CD8-positive, alpha-beta memory T cell (primary cell): ENCODE results near the gene OPCML. TPM values are rescaled to one million over a fixed set of nuclear protein-coding genes. Genes with fewer than 3 reads are reported as not detected.
A peak's percentile ranks its signal among the peaks of the same experiment; 100 is the strongest.

Experiments
- CTCF ChIA-PET: fragments of 350-600 bp; sonication (Branson Sonifier 250); formaldehyde crosslinking; loops from one replicate; lab custom pipeline; 2021; ENCODE audit warnings: antibody characterized with exemption; lab: Charles Lee
- POLR2A ChIA-PET: fragments of 350-600 bp; sonication (Branson Sonifier 250); formaldehyde crosslinking; loops from one replicate; lab custom pipeline; 2021; ENCODE audit warnings: antibody characterized with exemption; lab: Charles Lee
- DNase-seq, 5 donors: peaks; one replicate each; pipeline versions ENCODE4 v3.0.0 to v3.0.0-alpha.2; 2020 to 2022; ENCODE audit warnings: mixed read lengths in 1 of 5
- H3K27ac ChIP-seq: one replicate; pipeline ENCODE4 v1.7.0; 2013; ENCODE audit warnings: low read depth, mild to moderate bottlenecking, low read length, moderate library complexity
- H3K27me3 ChIP-seq: 2 replicates; pipeline ENCODE4 v1.7.0; 2013; ENCODE audit warnings: low read length, mild to moderate bottlenecking; ENCODE audit not compliant: insufficient read depth, poor library complexity, severe bottlenecking
- H3K36me3 ChIP-seq: 2 replicates; pipeline ENCODE4 v1.7.0; 2013; ENCODE audit warnings: mild to moderate bottlenecking, low read length, moderate library complexity; ENCODE audit not compliant: insufficient read depth
- H3K4me1 ChIP-seq: 2 replicates; pipeline ENCODE4 v1.7.0; 2013; ENCODE audit warnings: mild to moderate bottlenecking, low read length, moderate library complexity; ENCODE audit not compliant: insufficient read depth
- H3K4me3 ChIP-seq: 2 replicates; pipeline ENCODE4 v1.7.0; 2013; ENCODE audit warnings: mild to moderate bottlenecking, low read length
- H3K9me3 ChIP-seq: 2 replicates; pipeline ENCODE4 v1.7.0; 2013; ENCODE audit warnings: mild to moderate bottlenecking, low read length
- H3K27ac Mint-ChIP-seq, 8 donors: one replicate each; pipeline ENCODE4 v1.8.0; 2020 to 2021; ENCODE audit warnings: mixed read lengths in 8 of 8, mild to moderate bottlenecking in 6 of 8, inconsistent platforms in 3 of 8, moderate library complexity in 3 of 8
- H3K27me3 Mint-ChIP-seq, 2 donors: one replicate each; pipeline ENCODE4 v1.8.0; 2020 to 2021; ENCODE audit warnings: mixed read lengths in 2 of 2, mild to moderate bottlenecking in 1 of 2, moderate library complexity in 1 of 2
- H3K36me3 Mint-ChIP-seq, 3 donors: one replicate each; pipeline ENCODE4 v1.8.0; 2020 to 2021; ENCODE audit warnings: mixed read lengths in 3 of 3, inconsistent platforms in 1 of 3, mild to moderate bottlenecking in 1 of 3
- H3K4me1 Mint-ChIP-seq, 3 donors: one replicate each; pipeline ENCODE4 v1.8.0; 2020 to 2021; ENCODE audit warnings: mixed read lengths in 3 of 3, inconsistent platforms in 1 of 3, mild to moderate bottlenecking in 1 of 3
- H3K4me3 Mint-ChIP-seq, 7 donors: one replicate each; pipeline ENCODE4 v1.8.0; 2020 to 2021; ENCODE audit warnings: mixed read lengths in 7 of 7, mild to moderate bottlenecking in 6 of 7, moderate library complexity in 4 of 7, inconsistent platforms in 2 of 7
- H3K9me3 Mint-ChIP-seq, 5 donors: one replicate each; pipeline ENCODE4 v1.8.0; 2020 to 2022; ENCODE audit warnings: mixed read lengths in 5 of 5, mild to moderate bottlenecking in 3 of 5, moderate library complexity in 2 of 5, inconsistent platforms in 1 of 5
- polyA plus RNA-seq: library from polyadenylated mRNA; unstranded; fragments of 300-500 nt; fragmentation: Illumina TruSeq; gene quantifications from one replicate; pipeline ENCODE4 v1.2.3, GENCODE V29; 2021
- total RNA-seq, 2 experiments: library from RNA; stranded (reverse); gene quantifications; one replicate each; pipeline ENCODE4 v1.2.3, GENCODE V29; 2021

The OPCML gene
- total and polyA plus RNA-seq, 3 experiments from 2014 or later: not detected

DNA sequence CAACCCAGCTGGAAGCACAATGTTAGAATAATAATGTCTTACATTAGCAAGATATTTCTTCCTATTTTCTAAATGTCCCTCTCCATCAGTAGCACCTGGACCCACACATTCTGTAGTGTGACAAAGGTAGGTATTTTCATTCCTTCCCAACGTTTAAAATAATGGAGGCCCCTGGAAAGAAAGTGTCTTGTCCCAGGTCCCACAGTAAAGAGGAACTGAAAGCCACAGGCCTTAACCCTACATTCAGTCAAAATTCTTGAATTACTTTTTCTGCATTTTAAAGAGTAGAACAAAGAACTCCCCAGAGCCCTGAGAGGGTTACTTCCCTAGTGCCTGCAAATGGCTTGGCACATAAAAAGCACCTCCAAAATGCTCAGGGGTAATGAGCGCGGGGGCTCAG is 26.3 kb downstream of the OPCML start:
- peaks cover 0 to 1% (median 0%) of the 10 kb centered on the region in 3 donors for H3K36me3 Mint-ChIP-seq
- Histone ChIP-seq H3K4me1 (no peaks in the 10 kb centered on the region), H3K36me3 (no peaks in the 10 kb centered on the region), H3K27ac (no peak overlapping the region), H3K27me3 (no peaks in the 10 kb centered on the region), H3K4me3 (no peak overlapping the region), H3K9me3 (no peaks in the 10 kb centered on the region)
- DNase-seq: no peak
- H3K27me3 Mint-ChIP-seq: no peaks in the 10 kb centered on the region
- no peaks in the 10 kb centered on the region for H3K4me1 Mint-ChIP-seq
- H3K4me3 Mint-ChIP-seq: no peak overlapping the region
- CTCF ChIA-PET: no interaction called here
- no peak overlapping the region for H3K27ac Mint-ChIP-seq
- POLR2A ChIA-PET: no interaction called here
- H3K9me3 Mint-ChIP-seq: peaks cover 0 to 3% (median 0%) of the 10 kb centered on the region in 5 donors

DNA sequence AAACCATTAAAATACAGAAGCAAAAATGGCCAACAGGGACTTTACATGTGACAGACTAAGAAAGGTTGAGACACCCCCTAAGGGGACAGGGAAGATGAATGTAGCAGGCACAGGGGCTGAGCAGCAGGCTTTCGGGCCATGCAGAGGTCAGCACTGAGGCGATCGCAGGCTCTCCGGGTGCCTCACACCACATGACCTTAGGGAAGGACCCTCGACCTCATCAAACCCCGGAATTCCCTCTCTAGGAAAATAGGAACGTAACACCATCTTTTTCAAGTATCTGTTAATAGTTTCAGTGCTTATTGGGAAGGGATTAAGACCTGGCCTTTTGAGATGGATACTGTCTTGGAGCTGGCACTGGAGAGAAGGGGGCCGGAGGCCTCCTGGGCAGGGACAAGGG is 27.4 kb downstream of the OPCML start:
- H3K27ac Mint-ChIP-seq: no peak overlapping the region
- no peaks in the 10 kb centered on the region for H3K4me1 Mint-ChIP-seq
- Histone ChIP-seq H3K27ac (no peak overlapping the region), H3K4me1 (no peaks in the 10 kb centered on the region), H3K27me3 (no peaks in the 10 kb centered on the region), H3K36me3 (no peaks in the 10 kb centered on the region), H3K4me3 (no peak overlapping the region), H3K9me3 (no peaks in the 10 kb centered on the region)
- ChIA-PET CTCF (no interaction called here), POLR2A (no interaction called here)
- H3K36me3 Mint-ChIP-seq: peaks cover 0 to 1% (median 0%) of the 10 kb centered on the region in 3 donors
- H3K27me3 Mint-ChIP-seq: no peaks in the 10 kb centered on the region
- no peak overlapping the region for H3K4me3 Mint-ChIP-seq
- DNase-seq: no peak
- peaks cover 0 to 3% (median 0%) of the 10 kb centered on the region in 5 donors for H3K9me3 Mint-ChIP-seq

- no peak overlapping the region for H3K4me3 ChIP-seq
- no peak overlapping the region for H3K27ac Mint-ChIP-seq
- no peaks in the 10 kb centered on the region for H3K4me1 Mint-ChIP-seq
- no peaks in the 10 kb centered on the region for H3K9me3 ChIP-seq
- no peaks in the 10 kb centered on the region for H3K27me3 Mint-ChIP-seq
- peaks cover 0 to 1% (median 0%) of the 10 kb centered on the region in 3 donors for H3K36me3 Mint-ChIP-seq
- CTCF ChIA-PET: no interaction called here
- H3K27me3 ChIP-seq: no peaks in the 10 kb centered on the region
- peaks cover 0 to 3% (median 0%) of the 10 kb centered on the region in 5 donors for H3K9me3 Mint-ChIP-seq
- no peaks in the 10 kb centered on the region for H3K4me1 ChIP-seq
- H3K36me3 ChIP-seq: no peaks in the 10 kb centered on the region
- no peak overlapping the region for H3K27ac ChIP-seq
- POLR2A ChIA-PET: no interaction called here
- no peak for DNase-seq
- H3K4me3 Mint-ChIP-seq: no peak overlapping the region
Measured at GRCh38 chr11:133503776-133504175, 28.5 kb downstream of the OPCML start.

- H3K9me3 ChIP-seq: no peaks in the 10 kb centered on the region
- ChIA-PET CTCF (no interaction called here), POLR2A (no interaction called here)
- no peak overlapping the region for H3K27ac ChIP-seq
- Mint-ChIP-seq H3K27ac (no peak overlapping the region), H3K4me1 (no peaks in the 10 kb centered on the region), H3K4me3 (no peak overlapping the region), H3K36me3 (peaks cover 0 to 1% (median 0%) of the 10 kb centered on the region in 3 donors), H3K9me3 (peaks cover 0 to 3% (median under 1%) of the 10 kb centered on the region in 5 donors), H3K27me3 (no peaks in the 10 kb centered on the region)
- no peak for DNase-seq
- no peaks in the 10 kb centered on the region for H3K27me3 ChIP-seq
- H3K4me1 ChIP-seq: no peaks in the 10 kb centered on the region
- H3K36me3 ChIP-seq: no peaks in the 10 kb centered on the region
- no peak overlapping the region for H3K4me3 ChIP-seq
Measured at GRCh38 chr11:133503236-133503635, 29.1 kb downstream of the OPCML start.

DNA sequence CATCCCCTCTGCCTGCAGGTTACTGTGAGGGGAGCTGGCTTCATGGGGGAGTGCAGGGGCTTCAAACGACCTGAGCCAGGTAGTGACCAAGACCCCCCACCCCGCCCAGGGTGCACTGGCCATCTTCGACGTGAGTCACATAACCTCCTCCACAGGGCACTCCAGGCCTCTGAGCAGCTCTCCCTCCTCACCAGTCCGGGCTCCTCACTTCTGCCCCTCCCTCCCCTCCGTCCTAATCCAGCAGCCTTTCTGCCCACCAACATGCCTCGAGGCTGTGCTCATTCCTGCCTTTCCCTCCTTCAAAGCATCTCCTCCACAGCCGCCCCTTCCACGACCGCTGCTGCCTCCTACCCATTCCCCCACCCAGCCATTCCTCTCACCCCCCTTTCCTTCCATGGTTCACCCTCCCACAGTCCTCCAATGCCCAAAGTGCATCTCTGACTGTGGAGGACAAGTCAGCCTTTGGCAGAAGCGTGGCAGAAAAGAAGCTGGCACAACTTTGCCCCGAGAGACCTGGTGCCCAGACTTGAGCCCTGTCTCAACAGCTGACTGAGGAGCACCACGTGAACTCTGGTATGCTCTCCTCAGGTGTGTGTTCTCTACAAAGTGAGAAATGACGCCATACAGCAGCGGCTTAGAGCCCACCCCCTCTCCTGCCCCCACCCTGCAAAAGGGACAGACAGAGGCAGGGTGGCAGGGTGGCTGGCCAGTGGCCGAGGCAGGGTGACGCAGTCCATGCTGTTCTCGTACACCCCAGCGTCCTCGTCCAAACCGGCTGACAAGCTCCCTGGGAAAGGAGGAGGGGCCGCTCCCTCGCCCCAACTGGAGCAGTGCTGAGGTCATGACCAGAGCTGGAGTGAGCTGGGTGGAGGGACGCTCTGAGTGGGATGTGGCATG is 30.4 kb downstream of the OPCML start:
- Histone ChIP-seq H3K27me3 (no peaks in the 10 kb centered on the region), H3K27ac (no peak overlapping the region), H3K9me3 (no peaks in the 10 kb centered on the region), H3K4me3 (no peak overlapping the region), H3K36me3 (no peaks in the 10 kb centered on the region), H3K4me1 (no peaks in the 10 kb centered on the region)
- Mint-ChIP-seq H3K36me3 (peaks cover 0 to 1% (median 0%) of the 10 kb centered on the region in 3 donors), H3K4me3 (no peak overlapping the region), H3K9me3 (peaks cover 0 to 4% (median 3%) of the 10 kb centered on the region in 5 donors), H3K27me3 (no peaks in the 10 kb centered on the region), H3K4me1 (no peaks in the 10 kb centered on the region), H3K27ac (no peak overlapping the region)
- ChIA-PET POLR2A (no interaction called here), CTCF (no interaction called here)
- no peak for DNase-seq

DNA sequence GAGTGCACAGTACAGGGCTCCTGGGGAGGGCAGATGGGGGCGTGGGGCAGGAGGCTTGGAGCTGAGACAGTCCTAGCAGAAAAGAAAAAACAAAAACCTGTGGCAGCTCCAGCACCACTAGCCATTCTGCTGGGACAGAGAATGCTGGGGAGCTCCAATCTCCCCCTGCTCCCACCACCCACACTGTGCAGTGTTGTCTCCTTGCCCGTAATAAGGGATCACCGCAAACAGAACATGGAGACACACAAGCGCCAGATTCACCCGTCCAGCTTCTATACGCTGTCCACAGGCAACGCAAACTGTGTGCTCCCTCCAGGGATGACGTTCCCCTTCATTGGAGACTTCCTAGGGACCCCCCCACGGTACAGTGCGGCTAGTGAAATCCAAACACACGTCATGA is 31.4 kb downstream of the OPCML start:
- Mint-ChIP-seq H3K27me3 (no peaks in the 10 kb centered on the region), H3K4me3 (no peak overlapping the region), H3K4me1 (no peaks in the 10 kb centered on the region), H3K9me3 (peaks cover 0 to 4% (median 3%) of the 10 kb centered on the region in 5 donors), H3K27ac (no peak overlapping the region), H3K36me3 (peaks cover 0 to 1% (median 0%) of the 10 kb centered on the region in 3 donors)
- Histone ChIP-seq H3K4me1 (no peaks in the 10 kb centered on the region), H3K36me3 (no peaks in the 10 kb centered on the region), H3K27me3 (no peaks in the 10 kb centered on the region), H3K4me3 (no peak overlapping the region), H3K27ac (no peak overlapping the region), H3K9me3 (no peaks in the 10 kb centered on the region)
- ChIA-PET POLR2A (no interaction called here), CTCF (no interaction called here)
- DNase-seq: no peak

- no peaks in the 10 kb centered on the region for H3K4me1 ChIP-seq
- H3K27me3 ChIP-seq: no peaks in the 10 kb centered on the region
- ChIA-PET CTCF (no interaction called here), POLR2A (no interaction called here)
- Mint-ChIP-seq H3K27me3 (no peaks in the 10 kb centered on the region), H3K36me3 (peaks cover 0 to 1% (median 0%) of the 10 kb centered on the region in 3 donors), H3K4me3 (peak overlapping the region in 1 of 7 donors; percentile 51), H3K27ac (no peak overlapping the region), H3K9me3 (peaks cover 0 to 8% (median 3%) of the 10 kb centered on the region in 5 donors), H3K4me1 (no peaks in the 10 kb centered on the region)
- no peaks in the 10 kb centered on the region for H3K9me3 ChIP-seq
- no peak overlapping the region for H3K27ac ChIP-seq
- H3K36me3 ChIP-seq: no peaks in the 10 kb centered on the region
- no peak for DNase-seq
- H3K4me3 ChIP-seq: no peak overlapping the region
Measured at GRCh38 chr11:133500435-133500834, 31.9 kb downstream of the OPCML start.

- no peaks in the 10 kb centered on the region for H3K9me3 ChIP-seq
- H3K4me3 Mint-ChIP-seq: no peak overlapping the region
- peaks cover 0 to 1% (median 0%) of the 10 kb centered on the region in 3 donors for H3K36me3 Mint-ChIP-seq
- no peak overlapping the region for H3K27ac Mint-ChIP-seq
- DNase-seq: no peak
- peaks cover 0 to 6% (median 2%) of the 10 kb centered on the region in 5 donors for H3K9me3 Mint-ChIP-seq
- no peaks in the 10 kb centered on the region for H3K36me3 ChIP-seq
- H3K4me1 ChIP-seq: no peaks in the 10 kb centered on the region
- no peak overlapping the region for H3K27ac ChIP-seq
- no peak overlapping the region for H3K4me3 ChIP-seq
- H3K4me1 Mint-ChIP-seq: no peaks in the 10 kb centered on the region
- CTCF ChIA-PET: no interaction called here
- POLR2A ChIA-PET: no interaction called here
- H3K27me3 ChIP-seq: no peaks in the 10 kb centered on the region
- no peaks in the 10 kb centered on the region for H3K27me3 Mint-ChIP-seq
Measured at GRCh38 chr11:133498969-133499368, 33.3 kb downstream of the OPCML start.
